Cerebellar nuclear complex (tissue), 1 donor: ENCODE data around the gene XRCC1.
"Not testable (repeated sequence)": the region's sequence is repeated elsewhere in the genome, so short reads cannot be mapped to it uniquely, and the experiment has no call there.

Experiments used
- DNase-seq, 2 experiments: peaks; one replicate each; lab custom pipeline; 2025; lab: John Stamatoyannopoulos, UW

XRCC1 gene

GRCh38 chr19:43599635-43600295 lies 24.4 kb upstream of the XRCC1 start:
- peak in 1 of 2 experiments; percentile 17 for DNase-seq

GRCh38 chr19:43598445-43599240 lies 23.3 kb upstream of the XRCC1 start:
- DNase-seq = no peak

- no peak for DNase-seq
These were observed 22.5 kb upstream of the XRCC1 start for GRCh38 chr19:43597876-43598275.

- no peak for DNase-seq
These were observed 21.6 kb upstream of the XRCC1 start for GRCh38 chr19:43596842-43597461.

GRCh38 chr19:43595999-43596841 lies 20.9 kb upstream of the XRCC1 start, which contains the start of the genes IRGQ and ZNF576:
Gene IRGQ, minus strand, starts transcription at chr19:43596134. Its CDS starts 796 bp downstream, at chr19:43595338.
Gene ZNF576, plus strand, starts transcription at chr19:43596595. Its CDS starts 514 bp downstream, at chr19:43597109.
- peak; percentile 97 to 99 for DNase-seq

GRCh38 chr19:43595605-43595998 lies 20.3 kb upstream of the XRCC1 start:
- DNase-seq = no peak

GRCh38 chr19:43594710-43595604 lies 19.6 kb upstream of the XRCC1 start:
- no peak for DNase-seq

- DNase-seq = no peak
These were observed 18.9 kb upstream of the XRCC1 start for GRCh38 chr19:43594081-43594697.

- DNase-seq = no peak
These were observed 17.5 kb upstream of the XRCC1 start for GRCh38 chr19:43592800-43593350.

GRCh38 chr19:43591904-43592772 lies 16.8 kb upstream of the XRCC1 start:
- no peak for DNase-seq

- DNase-seq = no peak
These were observed 14.4 kb upstream of the XRCC1 start for GRCh38 chr19:43589678-43590077.

GRCh38 chr19:43589277-43589676 lies 13.9 kb upstream of the XRCC1 start:
- DNase-seq = no peak

GRCh38 chr19:43587029-43587428 lies 11.7 kb upstream of the XRCC1 start:
- not testable (repeated sequence) for DNase-seq

- no peak for DNase-seq
These were observed 11.0 kb upstream of the XRCC1 start for GRCh38 chr19:43586346-43586745.

GRCh38 chr19:43584484-43584883 lies 9.2 kb upstream of the XRCC1 start:
- no peak for DNase-seq

- DNase-seq = no peak
These were observed 7.2 kb upstream of the XRCC1 start for GRCh38 chr19:43582495-43582894.

GRCh38 chr19:43581467-43581866 lies 6.1 kb upstream of the XRCC1 start:
- DNase-seq = no peak

GRCh38 chr19:43578787-43579186 lies 3.5 kb upstream of the XRCC1 start:
- no peak for DNase-seq
